Left lung (tissue), 10 donors: Measurements from ENCODE around the gene SULT1B1. TPM values are rescaled to one million over a fixed set of nuclear protein-coding genes. Genes with fewer than 3 reads are reported as not detected.

ENCODE experiments used
- ATAC-seq: fragments of 200-7000 bp; cut with Tn5 transposase; one replicate; pipeline ENCODE4 v1.9.1; 2020; ENCODE audit warnings: moderate library complexity
- DNase-seq, 4 donors: peaks; one replicate each; pipeline ENCODE4 v3.0.0-alpha.2; 2013 to 2020
- H3K27ac ChIP-seq, 2 donors: fragments of 200-600 bp; sonication (generic) in 1 of 2; one replicate each; pipeline versions ENCODE4 v1.5.0 to v1.8.0; 2020 to 2021
- H3K27me3 ChIP-seq, 2 donors: fragments of 200-600 bp; sonication (generic) in 1 of 2; one replicate each; pipeline versions ENCODE4 v1.5.0 to v1.8.0; 2020 to 2021
- H3K36me3 ChIP-seq, 2 donors: fragments of 200-600 bp; sonication (generic) in 1 of 2; one replicate each; pipeline versions ENCODE4 v1.5.0 to v1.8.0; 2020 to 2021
- H3K4me1 ChIP-seq, 2 donors: fragments of 200-600 bp; one replicate each; pipeline ENCODE4 v1.8.0; 2021
- H3K4me3 ChIP-seq, 2 donors: fragments of 200-600 bp; sonication (generic) in 1 of 2; one replicate each; pipeline versions ENCODE4 v1.5.0 to v1.8.0; 2020 to 2021; ENCODE audit warnings: mild to moderate bottlenecking in 1 of 2
- H3K9me3 ChIP-seq, 2 donors: fragments of 200-600 bp; sonication (generic) in 1 of 2; one replicate each; pipeline versions ENCODE4 v1.5.0 to v1.8.0; 2020 to 2021
- intact Hi-C, 2 donors: fragments of 100-400 bp; cut with DNase I; formaldehyde crosslinking; loops; one replicate each; pipeline versions ENCODE4 v1.11.2 to v1.14.2; 2022
- polyA plus RNA-seq, 6 donors: library from polyadenylated mRNA; unstranded; fragments of 120-200 nt; gene quantifications; one replicate each; pipeline ENCODE4 v1.2.1, GENCODE V29; 2013; ENCODE audit not compliant: insufficient read length in 6 of 6
- total RNA-seq, 2 donors: library from RNA; stranded (reverse); fragmentation: NEBNext Ultra II Directional; extraction: Animal tissue kit (Norgen Biotek cat#: 25700); gene quantifications; one replicate each; pipeline ENCODE4 v1.2.1, GENCODE V29; 2021
- TF ChIP-seq, protein P1 (sequence below), 2 donors: fragments of 200-600 bp; sonication (generic) in 1 of 2; IDR thresholded peaks; one replicate each; pipeline versions ENCODE4 v1.5.0 to v1.8.0; 2021; ENCODE audit warnings: antibody characterized with exemption in 2 of 2
- donor health status: DM: no; HTN: yes; CAD: no.
- donor health status: DM: no; HTN: no; CAD: no.

Gene SULT1B1
- total and polyA plus RNA-seq, 8 donors, result 1.0 to 25.0 (median 2.4) TPM

DNA sequence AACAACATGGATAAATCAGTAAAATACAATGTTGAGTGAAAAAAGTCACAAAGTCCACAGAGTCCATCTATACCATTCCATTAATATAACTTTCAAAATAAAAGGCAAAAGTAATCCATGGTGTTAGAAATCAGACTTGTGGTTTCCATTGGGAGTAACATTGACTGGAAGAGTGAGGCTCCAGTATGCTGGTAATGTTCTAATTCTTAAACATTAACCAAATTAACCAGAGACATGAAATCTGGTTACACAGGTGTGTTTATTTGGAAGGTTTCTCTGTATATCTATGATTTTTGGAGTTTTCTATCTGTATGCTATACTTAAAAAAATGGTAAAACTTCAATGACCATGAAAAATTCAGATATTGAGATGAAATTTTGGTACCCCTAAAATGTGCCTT lies 42.6 kb downstream of the SULT1B1 start:
- TF ChIP-seq, protein P1, sequence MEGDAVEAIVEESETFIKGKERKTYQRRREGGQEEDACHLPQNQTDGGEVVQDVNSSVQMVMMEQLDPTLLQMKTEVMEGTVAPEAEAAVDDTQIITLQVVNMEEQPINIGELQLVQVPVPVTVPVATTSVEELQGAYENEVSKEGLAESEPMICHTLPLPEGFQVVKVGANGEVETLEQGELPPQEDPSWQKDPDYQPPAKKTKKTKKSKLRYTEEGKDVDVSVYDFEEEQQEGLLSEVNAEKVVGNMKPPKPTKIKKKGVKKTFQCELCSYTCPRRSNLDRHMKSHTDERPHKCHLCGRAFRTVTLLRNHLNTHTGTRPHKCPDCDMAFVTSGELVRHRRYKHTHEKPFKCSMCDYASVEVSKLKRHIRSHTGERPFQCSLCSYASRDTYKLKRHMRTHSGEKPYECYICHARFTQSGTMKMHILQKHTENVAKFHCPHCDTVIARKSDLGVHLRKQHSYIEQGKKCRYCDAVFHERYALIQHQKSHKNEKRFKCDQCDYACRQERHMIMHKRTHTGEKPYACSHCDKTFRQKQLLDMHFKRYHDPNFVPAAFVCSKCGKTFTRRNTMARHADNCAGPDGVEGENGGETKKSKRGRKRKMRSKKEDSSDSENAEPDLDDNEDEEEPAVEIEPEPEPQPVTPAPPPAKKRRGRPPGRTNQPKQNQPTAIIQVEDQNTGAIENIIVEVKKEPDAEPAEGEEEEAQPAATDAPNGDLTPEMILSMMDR (IDR thresholded peaks at IDR 0.05), result no peak
- H3K27ac ChIP-seq, result no peak overlapping the region
- no peaks in the 10 kb centered on the region for H3K9me3 ChIP-seq
- H3K27me3 ChIP-seq, result no peaks in the 10 kb centered on the region
- intact Hi-C loops, result no loop called here
- no peaks in the 10 kb centered on the region for H3K36me3 ChIP-seq
- DNase-seq (no peak), ATAC-seq (no peak)
- H3K4me3 ChIP-seq, result no peak overlapping the region
- peaks cover 0 to 29% of the 10 kb centered on the region in 2 donors for H3K4me1 ChIP-seq

DNA sequence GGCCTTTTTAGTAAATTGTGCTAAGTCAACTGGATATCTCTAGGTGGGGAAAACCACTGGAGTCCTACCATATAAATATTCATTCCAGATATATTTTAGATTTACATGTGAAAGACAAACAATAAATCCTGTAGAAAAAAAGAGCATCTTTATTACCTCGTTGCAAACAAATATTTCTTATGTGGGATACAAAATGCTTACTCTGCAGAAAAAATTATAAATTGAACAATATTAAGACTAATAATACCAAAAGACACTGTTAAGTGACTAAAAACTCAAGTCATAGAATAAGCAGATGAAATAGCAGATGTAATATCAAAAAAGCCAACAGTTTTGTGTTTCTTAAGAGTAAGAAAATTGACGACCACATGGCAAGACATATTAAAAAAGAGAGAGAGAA lies 43.8 kb downstream of the SULT1B1 start:
- ATAC-seq, result no peak
- Histone ChIP-seq H3K27me3 (no peaks in the 10 kb centered on the region), H3K4me1 (peaks cover 0 to 29% of the 10 kb centered on the region in 2 donors), H3K4me3 (no peak overlapping the region), H3K27ac (no peak overlapping the region), H3K36me3 (no peaks in the 10 kb centered on the region), H3K9me3 (no peaks in the 10 kb centered on the region)
- TF ChIP-seq, protein P1 (IDR thresholded peaks at IDR 0.05), result no peak
- DNase-seq, result no peak
- intact Hi-C loops, result no loop called here

DNA sequence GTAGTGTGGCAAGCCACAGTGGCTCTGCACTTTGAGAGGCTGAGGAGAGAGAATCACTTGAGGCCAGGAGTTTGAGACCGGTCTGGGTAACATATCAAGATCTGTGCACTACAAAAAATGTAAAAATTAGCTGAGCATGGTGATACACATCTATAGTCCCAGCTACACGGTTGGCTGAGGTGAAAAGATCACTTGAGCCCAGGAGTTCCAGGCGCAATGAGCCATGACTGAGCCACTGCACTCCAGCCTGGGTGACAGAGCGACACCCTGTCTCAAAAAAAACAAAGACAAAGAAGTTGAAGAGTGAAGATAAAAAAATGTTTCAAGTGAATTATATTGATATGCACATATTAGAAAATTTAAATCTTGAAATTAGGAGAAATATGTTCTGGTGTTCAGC lies 46.3 kb downstream of the SULT1B1 start:
- no peak for ATAC-seq
- peak in 1 of 4 donors; percentile 5 for DNase-seq
- peak overlapping the region in 1 of 2 donors; percentile 72 for H3K27ac ChIP-seq
- intact Hi-C loops, result no loop called here
- H3K27me3 ChIP-seq, result no peaks in the 10 kb centered on the region
- TF ChIP-seq, protein P1 (IDR thresholded peaks at IDR 0.05), result no peak
- peaks cover 0 to 4% of the 10 kb centered on the region in 2 donors for H3K9me3 ChIP-seq
- no peaks in the 10 kb centered on the region for H3K36me3 ChIP-seq
- no peak overlapping the region for H3K4me3 ChIP-seq
- H3K4me1 ChIP-seq, result peaks cover 0 to 25% of the 10 kb centered on the region in 2 donors

DNA sequence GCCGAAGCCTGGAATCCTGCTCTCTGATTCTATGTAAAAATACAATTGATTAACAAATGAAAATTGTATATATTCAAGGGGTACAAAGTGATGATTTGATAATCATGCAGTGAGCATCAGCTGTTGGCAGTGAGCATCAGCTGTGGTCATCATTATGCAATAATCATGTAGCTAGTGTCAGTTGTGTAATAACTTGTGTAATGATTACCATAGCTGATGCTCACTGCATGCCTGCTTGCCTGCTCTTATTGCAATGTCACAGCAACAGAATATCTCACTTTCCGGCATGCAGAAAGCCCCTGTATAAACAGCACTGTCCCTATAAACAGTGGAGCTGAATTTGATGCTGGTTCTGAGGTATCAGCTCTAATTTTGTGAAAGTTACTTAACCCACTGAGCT lies 46.8 kb downstream of the SULT1B1 start:
- DNase-seq (peak in 1 of 4 donors; percentile 46), ATAC-seq (peak; percentile 47)
- intact Hi-C loops, result no loop called here
- H3K27ac ChIP-seq, result peak overlapping the region in 1 of 2 donors; percentile 72
- H3K36me3 ChIP-seq, result no peaks in the 10 kb centered on the region
- TF ChIP-seq, protein P1 (IDR thresholded peaks at IDR 0.05), result no peak
- H3K4me1 ChIP-seq, result peaks cover 0 to 20% of the 10 kb centered on the region in 2 donors
- H3K27me3 ChIP-seq, result no peaks in the 10 kb centered on the region
- H3K9me3 ChIP-seq, result peaks cover 0 to 4% of the 10 kb centered on the region in 2 donors
- H3K4me3 ChIP-seq, result no peak overlapping the region

DNA sequence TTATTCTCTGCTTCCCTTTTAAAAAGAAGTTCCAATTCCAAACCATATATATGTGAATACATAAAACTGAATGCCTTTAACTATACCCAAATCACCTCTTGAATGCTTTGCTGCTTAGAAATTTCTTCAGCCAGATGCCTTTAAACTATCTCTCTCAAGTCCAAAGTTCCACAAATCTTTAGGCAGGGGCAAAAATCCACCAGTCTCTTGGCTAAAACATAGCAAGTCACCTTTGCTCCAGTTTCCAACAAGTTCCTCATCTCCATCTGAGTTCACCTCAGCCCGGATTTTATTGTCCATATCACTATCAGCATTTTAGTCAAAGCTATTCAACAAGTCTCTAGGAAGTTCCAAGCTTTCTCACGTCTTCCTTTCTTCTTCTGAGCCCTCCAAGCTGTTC lies 49.8 kb downstream of the SULT1B1 start:
- no peaks in the 10 kb centered on the region for H3K27me3 ChIP-seq
- peaks cover 0 to 9% of the 10 kb centered on the region in 2 donors for H3K4me1 ChIP-seq
- TF ChIP-seq, protein P1 (IDR thresholded peaks at IDR 0.05), result no peak
- H3K27ac ChIP-seq, result no peak overlapping the region
- no peaks in the 10 kb centered on the region for H3K36me3 ChIP-seq
- DNase-seq, result no peak
- ATAC-seq, result no peak
- peaks cover 0 to 4% of the 10 kb centered on the region in 2 donors for H3K9me3 ChIP-seq
- intact Hi-C loops, result no loop called here
- no peak overlapping the region for H3K4me3 ChIP-seq
